DOHH2 (cell line): ENCODE results near the gene DAPK2.

Experiments used
- H3F3A ChIP-seq: fragments of 200-600 bp; sonication (generic), shearing (Covaris generic); 2 replicates; pipeline ENCODE4 v1.6.0; 2016; ENCODE audit warnings: antibody characterized with exemption, mild to moderate bottlenecking; ENCODE audit not compliant: control insufficient read depth, insufficient read depth
- H3K27ac ChIP-seq: fragments of 200-600 bp; sonication (generic); 2 replicates; pipeline ENCODE4 v1.5.1; 2014; ENCODE audit warnings: low read depth, mild to moderate bottlenecking, low read length, moderate library complexity
- H3K27me3 ChIP-seq: fragments of 200-600 bp; sonication (generic); 2 replicates; pipeline ENCODE4 v1.6.1; 2014; ENCODE audit warnings: mild to moderate bottlenecking, low read length, mixed read lengths; ENCODE audit not compliant: control insufficient read depth
- H3K36me3 ChIP-seq: fragments of 200-600 bp; sonication (generic); 2 replicates; pipeline ENCODE4 v1.6.1; 2014; ENCODE audit warnings: mild to moderate bottlenecking, low read length, moderate library complexity, mixed read lengths; ENCODE audit not compliant: control insufficient read depth
- H3K4me1 ChIP-seq: fragments of 200-600 bp; sonication (generic); 2 replicates; pipeline ENCODE4 v1.6.1; 2014; ENCODE audit warnings: mild to moderate bottlenecking, low read length, mixed read lengths; ENCODE audit not compliant: control insufficient read depth
- H3K4me2 ChIP-seq: fragments of 200-600 bp; sonication (generic); 2 replicates; pipeline ENCODE4 v1.6.0; 2014; ENCODE audit warnings: mild to moderate bottlenecking, low read length, moderate library complexity
- H3K4me3 ChIP-seq: fragments of 200-600 bp; sonication (generic); 2 replicates; pipeline ENCODE4 v1.5.1; 2014; ENCODE audit warnings: mild to moderate bottlenecking, low read length, mixed read lengths
- H3K79me2 ChIP-seq: fragments of 200-600 bp; sonication (generic); 2 replicates; pipeline ENCODE4 v1.6.1; 2014; ENCODE audit warnings: mild to moderate bottlenecking, low read length, mixed read lengths; ENCODE audit not compliant: control insufficient read depth
- H3K9me2 ChIP-seq: fragments of 200-600 bp; sonication (generic); replicated peaks from 2 replicates; pipeline ENCODE4 v1.6.1; 2014; ENCODE audit warnings: mild to moderate bottlenecking, low read length, mixed read lengths; ENCODE audit not compliant: control insufficient read depth
- H3K9me3 ChIP-seq: fragments of 200-600 bp; sonication (generic); 2 replicates; pipeline ENCODE4 v1.6.1; 2014; ENCODE audit warnings: antibody characterized with exemption, low read length, mixed read lengths; ENCODE audit not compliant: control insufficient read depth, insufficient read depth
- H4K20me1 ChIP-seq: fragments of 200-600 bp; sonication (generic); 2 replicates; pipeline ENCODE4 v1.6.0; 2014; ENCODE audit warnings: low read depth, mild to moderate bottlenecking, antibody characterized with exemption, low read length, moderate library complexity; ENCODE audit not compliant: control insufficient read depth, insufficient read depth
- EZH2phosphoT487 ChIP-seq: fragments of 200-600 bp; sonication (generic); IDR thresholded peaks from 2 replicates; pipeline ENCODE4 v1.6.1; 2017; ENCODE audit warnings: borderline replicate concordance, mild to moderate bottlenecking, antibody characterized with exemption, low read length, moderate library complexity, mixed read lengths
- TF ChIP-seq, protein P1 (sequence below): fragments of 200-600 bp; sonication (generic); IDR thresholded peaks from one replicate; pipeline ENCODE4 v1.5.1; 2014; ENCODE audit warnings: antibody characterized with exemption, mild to moderate bottlenecking, low read depth, low read length; ENCODE audit not compliant: poor library complexity, severe bottlenecking

Gene DAPK2

DNA sequence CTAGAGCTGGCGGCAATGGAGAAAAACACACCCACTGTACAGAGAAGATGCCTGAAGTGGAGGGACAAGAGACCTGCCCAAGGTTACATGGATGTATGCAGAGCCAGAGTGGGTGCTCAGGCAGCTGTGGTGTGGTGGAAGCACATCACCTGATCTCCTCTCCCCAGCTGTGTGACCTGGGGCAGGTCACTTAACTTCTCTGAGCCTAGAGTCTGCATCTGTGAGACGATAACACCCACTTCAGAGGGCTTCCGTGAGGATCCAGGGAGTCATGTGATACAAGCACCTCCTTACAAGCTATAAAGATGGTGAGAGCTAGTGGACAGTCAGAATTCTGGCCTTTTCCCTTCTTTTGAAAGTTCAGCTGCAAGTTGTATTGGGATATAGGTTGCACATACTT, 157.5 kb downstream of the DAPK2 start:
- Histone ChIP-seq H3K27me3 (no peaks in the 10 kb centered on the region), H3K36me3 (no peaks in the 10 kb centered on the region), H3K9me3 (no peaks in the 10 kb centered on the region), H3K79me2 (no peaks in the 10 kb centered on the region), H3K4me2 (no peak overlapping the region), H3F3A (no peaks in the 10 kb centered on the region), H3K27ac (no peak overlapping the region), H3K4me3 (no peak overlapping the region), H3K9me2 (no peaks in the 10 kb centered on the region), H4K20me1 (no peaks in the 10 kb centered on the region), H3K4me1 (peaks cover 15% of the 10 kb centered on the region)
- no peak for TF ChIP-seq EZH2phosphoT487
- TF ChIP-seq, protein P1, sequence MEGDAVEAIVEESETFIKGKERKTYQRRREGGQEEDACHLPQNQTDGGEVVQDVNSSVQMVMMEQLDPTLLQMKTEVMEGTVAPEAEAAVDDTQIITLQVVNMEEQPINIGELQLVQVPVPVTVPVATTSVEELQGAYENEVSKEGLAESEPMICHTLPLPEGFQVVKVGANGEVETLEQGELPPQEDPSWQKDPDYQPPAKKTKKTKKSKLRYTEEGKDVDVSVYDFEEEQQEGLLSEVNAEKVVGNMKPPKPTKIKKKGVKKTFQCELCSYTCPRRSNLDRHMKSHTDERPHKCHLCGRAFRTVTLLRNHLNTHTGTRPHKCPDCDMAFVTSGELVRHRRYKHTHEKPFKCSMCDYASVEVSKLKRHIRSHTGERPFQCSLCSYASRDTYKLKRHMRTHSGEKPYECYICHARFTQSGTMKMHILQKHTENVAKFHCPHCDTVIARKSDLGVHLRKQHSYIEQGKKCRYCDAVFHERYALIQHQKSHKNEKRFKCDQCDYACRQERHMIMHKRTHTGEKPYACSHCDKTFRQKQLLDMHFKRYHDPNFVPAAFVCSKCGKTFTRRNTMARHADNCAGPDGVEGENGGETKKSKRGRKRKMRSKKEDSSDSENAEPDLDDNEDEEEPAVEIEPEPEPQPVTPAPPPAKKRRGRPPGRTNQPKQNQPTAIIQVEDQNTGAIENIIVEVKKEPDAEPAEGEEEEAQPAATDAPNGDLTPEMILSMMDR = no peak

GRCh38 chr15:63888146-63888545, 158.1 kb downstream of the DAPK2 start:
- H3K4me2 ChIP-seq = no peak overlapping the region
- peaks cover 10% of the 10 kb centered on the region for H3K4me1 ChIP-seq
- no peaks in the 10 kb centered on the region for H3K9me2 ChIP-seq
- no peaks in the 10 kb centered on the region for H3K9me3 ChIP-seq
- H3K27ac ChIP-seq = no peak overlapping the region
- H3K79me2 ChIP-seq = no peaks in the 10 kb centered on the region
- no peaks in the 10 kb centered on the region for H4K20me1 ChIP-seq
- no peak overlapping the region for H3K4me3 ChIP-seq
- H3F3A ChIP-seq = no peaks in the 10 kb centered on the region
- H3K27me3 ChIP-seq = no peaks in the 10 kb centered on the region
- no peak for TF ChIP-seq EZH2phosphoT487
- TF ChIP-seq, protein P1 = no peak
- H3K36me3 ChIP-seq = no peaks in the 10 kb centered on the region

GRCh38 chr15:63887630-63888029, 158.7 kb downstream of the DAPK2 start:
- no peak overlapping the region for H3K4me2 ChIP-seq
- H3K27ac ChIP-seq = no peak overlapping the region
- no peaks in the 10 kb centered on the region for H4K20me1 ChIP-seq
- H3K9me2 ChIP-seq = no peaks in the 10 kb centered on the region
- no peaks in the 10 kb centered on the region for H3K36me3 ChIP-seq
- H3F3A ChIP-seq = no peaks in the 10 kb centered on the region
- no peaks in the 10 kb centered on the region for H3K27me3 ChIP-seq
- H3K4me3 ChIP-seq = no peak overlapping the region
- no peaks in the 10 kb centered on the region for H3K79me2 ChIP-seq
- no peak for TF ChIP-seq EZH2phosphoT487
- TF ChIP-seq, protein P1 = no peak
- H3K9me3 ChIP-seq = no peaks in the 10 kb centered on the region
- H3K4me1 ChIP-seq = peaks cover 8% of the 10 kb centered on the region

DNA sequence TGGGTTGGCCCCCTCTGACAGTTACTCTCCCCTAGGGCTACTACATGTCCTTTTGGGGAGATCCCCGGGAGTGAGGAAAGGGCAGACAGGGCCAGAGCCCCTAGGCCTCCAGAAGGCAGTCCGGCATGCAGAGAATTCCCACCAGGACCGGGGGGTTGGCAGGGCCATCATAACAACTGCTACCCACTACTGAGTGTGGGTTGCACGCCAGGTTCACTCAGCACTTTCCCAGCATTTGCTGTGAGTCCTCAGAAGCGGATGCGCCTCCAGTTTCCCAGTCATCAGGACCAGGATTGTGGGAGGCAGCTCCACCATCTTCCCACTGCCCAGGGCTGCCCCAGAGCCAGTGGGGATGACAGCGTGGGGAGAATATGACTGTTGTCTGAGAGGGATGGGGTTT, 161.3 kb downstream of the DAPK2 start:
- Histone ChIP-seq H3K4me1 (peaks cover 26% of the 10 kb centered on the region), H4K20me1 (no peaks in the 10 kb centered on the region), H3K79me2 (no peaks in the 10 kb centered on the region), H3K4me3 (no peak overlapping the region), H3F3A (no peaks in the 10 kb centered on the region), H3K9me3 (no peaks in the 10 kb centered on the region), H3K9me2 (no peaks in the 10 kb centered on the region), H3K27me3 (no peaks in the 10 kb centered on the region), H3K27ac (no peak overlapping the region), H3K36me3 (no peaks in the 10 kb centered on the region), H3K4me2 (no peak overlapping the region)
- TF ChIP-seq EZH2phosphoT487 = no peak
- TF ChIP-seq, protein P1 = no peak
